Tibial artery (tissue), 4 donors: Measurements from ENCODE around the gene DNAAF8.

Experiments
- DNase-seq, 2 donors: peaks; one replicate each; pipeline ENCODE4 v3.0.0-alpha.2; 2019
- H3K27ac ChIP-seq, 2 donors: fragments of 200-600 bp; sonication (generic) in 1 of 2; 1 replicate in 1 of 2; 2 replicates in 1 of 2; pipeline ENCODE4 v1.5.1; 2018 to 2019; ENCODE audit warnings: mild to moderate bottlenecking in 1 of 2
- H3K27me3 ChIP-seq, 2 donors: fragments of 200-600 bp; sonication (generic) in 1 of 2; one replicate each; pipeline versions ENCODE4 v1.5.1 to v1.6.0; 2016 to 2019
- H3K36me3 ChIP-seq, 3 donors: fragments of 200-600 bp; sonication (generic) in 2 of 3; one replicate each; pipeline ENCODE4 v1.5.1; 2016 to 2019; ENCODE audit warnings: mild to moderate bottlenecking in 2 of 3
- H3K4me1 ChIP-seq, 4 donors: fragments of 200-600 bp; sonication (generic) in 2 of 4; 1 replicate in 3 of 4; 2 replicates in 1 of 4; pipeline ENCODE4 v1.5.1; 2016 to 2019
- H3K4me3 ChIP-seq, 2 donors: fragments of 200-600 bp; sonication (generic) in 1 of 2; 1 replicate in 1 of 2; 2 replicates in 1 of 2; pipeline ENCODE4 v1.5.1; 2018 to 2019; ENCODE audit warnings: mild to moderate bottlenecking in 2 of 2
- H3K9me3 ChIP-seq, 3 donors: fragments of 200-600 bp; sonication (generic) in 1 of 3; one replicate each; pipeline ENCODE4 v1.5.1; 2016 to 2019
- CTCF ChIP-seq, 2 experiments: fragments of 200-600 bp in 1 of 2; fragments of 450-650 bp in 1 of 2; IDR thresholded peaks; one replicate each; pipeline ENCODE4 v1.5.1; 2017 to 2019; ENCODE audit warnings: antibody characterized with exemption in 2 of 2, mild to moderate bottlenecking in 1 of 2, moderate library complexity in 1 of 2
- intact Hi-C: fragments of 100-400 bp; cut with DNase I; formaldehyde crosslinking; loops from one replicate; pipeline ENCODE4 v1.15.0; 2023; ENCODE audit warnings: low total_unique reads

DNAAF8 gene

GRCh38 chr16:4729876-4730275, 4.5 kb upstream of the DNAAF8 start:
- no peaks in the 10 kb centered on the region for H3K9me3 ChIP-seq
- no peaks in the 10 kb centered on the region for H3K27me3 ChIP-seq
- H3K36me3 ChIP-seq = peaks cover 25 to 64% (median 49%) of the 10 kb centered on the region in 3 donors
- TF ChIP-seq CTCF (IDR thresholded peaks at IDR 0.05) = no peak
- H3K27ac ChIP-seq = no peak overlapping the region
- DNase-seq = no peak
- H3K4me1 ChIP-seq = peaks cover 0 to 11% (median 5%) of the 10 kb centered on the region in 4 donors
- intact Hi-C loops = no loop called here
- no peak overlapping the region for H3K4me3 ChIP-seq

GRCh38 chr16:4733211-4733742, 1.1 kb upstream of the DNAAF8 start:
- peaks cover 9 to 30% (median 30%) of the 10 kb centered on the region in 3 donors for H3K36me3 ChIP-seq
- peaks cover 0 to 18% (median 11%) of the 10 kb centered on the region in 4 donors for H3K4me1 ChIP-seq
- peak overlapping the region; percentile 76 to 81 for H3K27ac ChIP-seq
- no peaks in the 10 kb centered on the region for H3K27me3 ChIP-seq
- no peaks in the 10 kb centered on the region for H3K9me3 ChIP-seq
- intact Hi-C loops = no loop called here
- no peak for TF ChIP-seq CTCF (IDR thresholded peaks at IDR 0.05)
- H3K4me3 ChIP-seq = peak overlapping the region; percentile 76 to 83
- no peak for DNase-seq

- DNase-seq = no peak
- TF ChIP-seq CTCF (IDR thresholded peaks at IDR 0.05) = no peak
- Histone ChIP-seq H3K27ac (peak overlapping the region; percentile 76 to 81), H3K9me3 (no peaks in the 10 kb centered on the region), H3K36me3 (peaks cover 9 to 26% (median 25%) of the 10 kb centered on the region in 3 donors), H3K27me3 (no peaks in the 10 kb centered on the region), H3K4me1 (peaks cover 0 to 18% (median 11%) of the 10 kb centered on the region in 4 donors), H3K4me3 (peak overlapping the region; percentile 76 to 83)
- intact Hi-C loops = no loop called here
These were observed 632 bp upstream of the DNAAF8 start for GRCh38 chr16:4733747-4734062.

- DNase-seq = peak; percentile 89 to 93
- no peaks in the 10 kb centered on the region for H3K9me3 ChIP-seq
- H3K27me3 ChIP-seq = no peaks in the 10 kb centered on the region
- peak overlapping the region; percentile 76 to 83 for H3K4me3 ChIP-seq
- peaks cover 0 to 13% (median 13%) of the 10 kb centered on the region in 3 donors for H3K36me3 ChIP-seq
- intact Hi-C loops = no loop called here
- TF ChIP-seq CTCF (IDR thresholded peaks at IDR 0.05) = no peak
- H3K27ac ChIP-seq = peak overlapping the region; percentile 76 to 81
- H3K4me1 ChIP-seq = peaks cover 0 to 18% (median 11%) of the 10 kb centered on the region in 4 donors
These were observed 596 bp downstream of the DNAAF8 start for GRCh38 chr16:4734730-4735535.

GRCh38 chr16:4736546-4736945, 2.2 kb downstream of the DNAAF8 start:
- DNase-seq = no peak
- no peak for TF ChIP-seq CTCF (IDR thresholded peaks at IDR 0.05)
- intact Hi-C loops = no loop called here
- no peak overlapping the region for H3K4me3 ChIP-seq
- peaks cover 0 to 4% of the 10 kb centered on the region in 2 donors for H3K27me3 ChIP-seq
- no peak overlapping the region for H3K27ac ChIP-seq
- H3K4me1 ChIP-seq = peaks cover 0 to 18% (median 11%) of the 10 kb centered on the region in 4 donors
- H3K9me3 ChIP-seq = no peaks in the 10 kb centered on the region
- H3K36me3 ChIP-seq = no peaks in the 10 kb centered on the region
